Activated CD4-positive, alpha-beta T cell treated with anti-CD3 and anti-CD28 coated beads, Interleukin-2, amount 10 ng/mL, durations not matched to agents 7 days and 5 days (primary cell): ENCODE results near the gene SLC25A51. TPM values are rescaled to one million over a fixed set of nuclear protein-coding genes. Genes with fewer than 3 reads are reported as not detected.

ENCODE experiments used
- CTCF ChIA-PET: fragments of 350-600 bp; sonication (Branson Sonifier 250); formaldehyde crosslinking; loops from one replicate; lab custom pipeline; 2021; ENCODE audit warnings: antibody characterized with exemption; lab: Charles Lee
- POLR2A ChIA-PET: fragments of 350-600 bp; sonication (Branson Sonifier 250); formaldehyde crosslinking; loops from one replicate; lab custom pipeline; 2021; ENCODE audit warnings: antibody characterized with exemption; lab: Charles Lee
- DNase-seq: peaks from one replicate; pipeline ENCODE4 v3.0.0-alpha.2; 2020
- H3K27ac Mint-ChIP-seq: one replicate; pipeline ENCODE4 v1.8.0; 2021; ENCODE audit warnings: mild to moderate bottlenecking, moderate library complexity, mixed read lengths
- H3K27me3 Mint-ChIP-seq: one replicate; pipeline ENCODE4 v1.8.0; 2021; ENCODE audit warnings: mixed read lengths
- H3K36me3 Mint-ChIP-seq: one replicate; pipeline ENCODE4 v1.8.0; 2021; ENCODE audit warnings: low read depth, mixed read lengths
- H3K4me1 Mint-ChIP-seq: one replicate; pipeline ENCODE4 v1.8.0; 2021; ENCODE audit warnings: mixed read lengths
- H3K4me3 Mint-ChIP-seq: one replicate; pipeline ENCODE4 v1.8.0; 2021; ENCODE audit warnings: mild to moderate bottlenecking, moderate library complexity, mixed read lengths
- H3K9me3 Mint-ChIP-seq: one replicate; pipeline ENCODE4 v1.8.0; 2021; ENCODE audit warnings: mixed read lengths
- total RNA-seq, 2 experiments: library from RNA; stranded (reverse); gene quantifications; one replicate each; pipeline ENCODE4 v1.2.3, GENCODE V29; 2021

The SLC25A51 gene
- total RNA-seq, 2 experiments from 2014 or later: 30.5 to 36.8 TPM

DNA sequence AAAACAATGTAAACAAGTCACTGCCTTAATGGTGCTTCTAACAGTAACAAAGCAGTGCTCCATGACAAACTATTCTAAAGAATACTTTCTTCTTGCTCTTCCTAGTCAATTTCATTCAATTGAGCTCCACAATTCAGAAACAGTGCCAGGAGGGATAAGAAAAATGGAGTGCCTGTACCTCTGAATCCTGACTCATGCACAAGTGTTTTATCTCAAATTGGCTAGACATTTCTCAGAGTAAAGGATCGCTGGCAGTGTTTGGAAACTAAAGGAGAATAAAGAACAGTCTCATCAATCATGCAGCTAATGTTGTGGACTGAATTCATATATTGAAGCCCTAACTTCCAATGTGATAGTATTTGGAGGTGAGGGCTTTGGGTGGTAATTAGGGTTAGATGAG, 27.6 kb downstream of the SLC25A51 start:
- Mint-ChIP-seq H3K27ac (no peak overlapping the region), H3K9me3 (peaks cover 5% of the 10 kb centered on the region), H3K36me3 (peaks cover 22% of the 10 kb centered on the region), H3K27me3 (no peaks in the 10 kb centered on the region), H3K4me3 (no peak overlapping the region), H3K4me1 (no peaks in the 10 kb centered on the region)
- ChIA-PET CTCF (no interaction called here), POLR2A (no interaction called here)
- DNase-seq: no peak

DNA sequence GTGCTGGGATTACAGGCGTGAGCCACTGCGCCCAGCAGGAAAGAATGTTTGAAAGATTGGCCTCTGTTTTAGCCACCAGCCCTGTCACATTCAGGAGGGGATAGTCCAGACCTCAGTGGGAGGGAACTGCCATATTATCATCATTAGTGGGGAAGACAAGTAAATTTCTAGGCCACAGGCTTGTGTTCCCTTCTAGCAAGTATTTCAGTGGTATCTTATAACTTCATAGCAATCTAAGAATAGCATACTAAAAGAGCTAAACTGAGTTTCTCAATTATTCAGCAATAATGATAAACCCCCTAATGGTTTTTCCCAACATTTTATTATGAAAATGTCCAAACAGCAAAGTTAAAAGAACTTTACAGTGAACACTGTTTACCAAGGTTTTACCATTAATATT, 30.0 kb downstream of the SLC25A51 start:
- Mint-ChIP-seq H3K4me1 (no peaks in the 10 kb centered on the region), H3K36me3 (peaks cover 12% of the 10 kb centered on the region), H3K4me3 (no peak overlapping the region), H3K27ac (no peak overlapping the region), H3K9me3 (peaks cover 5% of the 10 kb centered on the region), H3K27me3 (no peaks in the 10 kb centered on the region)
- DNase-seq: no peak
- POLR2A ChIA-PET: no interaction called here
- CTCF ChIA-PET: no interaction called here

DNA sequence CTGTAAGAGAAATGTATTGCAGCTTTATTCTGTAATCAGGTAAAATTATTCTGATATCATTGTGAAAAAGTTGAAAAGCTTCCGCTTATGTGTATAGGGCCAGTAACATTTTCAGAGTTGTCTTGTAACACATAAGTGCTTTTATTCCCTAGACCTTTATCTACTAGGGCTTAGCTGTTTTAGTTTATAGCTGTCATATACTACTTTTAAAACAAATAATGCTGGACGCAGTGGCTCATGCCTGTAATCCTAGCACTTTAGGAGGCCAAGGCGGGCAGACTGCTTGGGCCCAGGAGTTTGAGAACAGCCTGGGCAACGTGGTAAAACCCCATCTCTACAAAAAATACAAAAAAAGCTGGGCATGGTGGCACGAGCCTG, 33.1 kb downstream of the SLC25A51 start:
- CTCF ChIA-PET: no interaction called here
- no peak overlapping the region for H3K4me3 Mint-ChIP-seq

GRCh38 chr9:37870081-37870798, 33.7 kb downstream of the SLC25A51 start:
- H3K4me1 Mint-ChIP-seq: no peaks in the 10 kb centered on the region
- H3K9me3 Mint-ChIP-seq: no peaks in the 10 kb centered on the region
- H3K4me3 Mint-ChIP-seq: no peak overlapping the region
- no peaks in the 10 kb centered on the region for H3K27me3 Mint-ChIP-seq
- POLR2A ChIA-PET: no interaction called here
- peaks cover 6% of the 10 kb centered on the region for H3K36me3 Mint-ChIP-seq
- no peak for DNase-seq
- CTCF ChIA-PET: interaction anchor here (1.3 kb wide), 1 partner anchor 11 kb away, joined by 4 read pairs; no protein-coding TSS in a partner anchor
- no peak overlapping the region for H3K27ac Mint-ChIP-seq

More for the DNA sequence above, 33.1 kb downstream of the SLC25A51 start:
- no peaks in the 10 kb centered on the region for H3K9me3 Mint-ChIP-seq
- peaks cover 7% of the 10 kb centered on the region for H3K36me3 Mint-ChIP-seq
- no peak overlapping the region for H3K27ac Mint-ChIP-seq
- POLR2A ChIA-PET: no interaction called here
- DNase-seq: no peak
- no peaks in the 10 kb centered on the region for H3K27me3 Mint-ChIP-seq
- H3K4me1 Mint-ChIP-seq: no peaks in the 10 kb centered on the region

DNA sequence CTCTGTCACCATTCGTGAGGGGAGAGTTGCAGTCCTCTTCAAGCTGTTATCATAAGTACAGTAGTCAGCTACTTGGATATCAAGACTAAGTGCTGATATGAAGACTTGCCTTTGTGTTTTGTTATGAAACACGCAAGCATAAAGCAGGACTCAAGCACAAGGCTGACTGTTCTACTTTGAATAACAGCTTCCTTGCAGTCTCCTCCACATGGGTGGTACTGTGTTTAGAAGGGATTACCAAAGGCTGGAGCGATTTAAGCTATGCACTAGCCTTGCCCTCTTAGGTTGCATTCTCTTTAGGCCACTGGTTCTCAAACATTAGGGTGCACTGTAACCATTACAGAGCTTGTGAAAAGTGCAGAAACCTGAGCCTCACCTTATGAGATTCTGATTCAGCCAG, 41.4 kb downstream of the SLC25A51 start:
- ChIA-PET POLR2A (no interaction called here), CTCF (no interaction called here)
- DNase-seq: no peak
- no peak overlapping the region for H3K4me3 Mint-ChIP-seq
- H3K9me3 Mint-ChIP-seq: no peaks in the 10 kb centered on the region
- H3K4me1 Mint-ChIP-seq: no peaks in the 10 kb centered on the region
- no peaks in the 10 kb centered on the region for H3K27me3 Mint-ChIP-seq
- H3K27ac Mint-ChIP-seq: no peak overlapping the region
- peaks cover 28% of the 10 kb centered on the region for H3K36me3 Mint-ChIP-seq

- POLR2A ChIA-PET: no interaction called here
- H3K9me3 Mint-ChIP-seq: no peaks in the 10 kb centered on the region
- CTCF ChIA-PET: interaction anchor here (0.6 to 1.2 kb wide), 3 partner anchors 11 to 50 kb away, joined by 3 to 4 read pairs (median 4); no protein-coding TSS in a partner anchor
- no peak overlapping the region for H3K4me3 Mint-ChIP-seq
- no peak for DNase-seq
- peaks cover 22% of the 10 kb centered on the region for H3K36me3 Mint-ChIP-seq
- H3K27ac Mint-ChIP-seq: no peak overlapping the region
- no peaks in the 10 kb centered on the region for H3K4me1 Mint-ChIP-seq
- no peaks in the 10 kb centered on the region for H3K27me3 Mint-ChIP-seq
Observed at GRCh38 chr9:37859043-37859442, 44.9 kb downstream of the SLC25A51 start.

- ChIA-PET CTCF (interaction anchor here (1.5 kb wide), 1 partner anchor 23 kb away, joined by 3 read pairs; no protein-coding TSS in a partner anchor), POLR2A (no interaction called here)
- Mint-ChIP-seq H3K9me3 (no peaks in the 10 kb centered on the region), H3K36me3 (peaks cover 20% of the 10 kb centered on the region), H3K27ac (no peak overlapping the region), H3K27me3 (no peaks in the 10 kb centered on the region), H3K4me3 (no peak overlapping the region), H3K4me1 (no peaks in the 10 kb centered on the region)
- DNase-seq: no peak
Observed at GRCh38 chr9:37856551-37856950, 47.4 kb downstream of the SLC25A51 start.

DNA sequence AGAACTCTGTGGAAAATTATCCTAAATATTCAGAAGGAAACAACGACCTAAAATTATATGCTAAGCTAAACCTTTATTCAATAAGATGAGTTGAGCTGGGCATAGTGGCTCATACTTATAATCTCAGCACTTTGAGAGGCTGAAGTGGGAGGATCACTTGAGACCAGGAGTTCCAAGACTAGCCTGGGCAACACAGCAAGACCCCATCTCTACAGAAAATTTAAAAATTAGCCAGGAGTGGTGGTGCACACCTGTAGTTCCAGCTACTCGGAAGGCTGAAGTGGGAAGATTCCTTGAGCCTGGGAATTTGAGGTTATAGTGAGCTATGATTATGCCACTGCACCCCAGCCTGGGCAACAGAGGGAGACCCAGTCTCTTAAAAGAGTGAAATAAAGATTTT, 51.7 kb downstream of the SLC25A51 start:
- no peak overlapping the region for H3K27ac Mint-ChIP-seq
- no peaks in the 10 kb centered on the region for H3K4me1 Mint-ChIP-seq
- no peak overlapping the region for H3K4me3 Mint-ChIP-seq
- H3K27me3 Mint-ChIP-seq: no peaks in the 10 kb centered on the region
- CTCF ChIA-PET: no interaction called here
- DNase-seq: no peak
- POLR2A ChIA-PET: no interaction called here
- no peaks in the 10 kb centered on the region for H3K9me3 Mint-ChIP-seq
- peaks cover 7% of the 10 kb centered on the region for H3K36me3 Mint-ChIP-seq

GRCh38 chr9:37840560-37841194, 63.2 kb downstream of the SLC25A51 start:
- no peaks in the 10 kb centered on the region for H3K9me3 Mint-ChIP-seq
- POLR2A ChIA-PET: no interaction called here
- no peaks in the 10 kb centered on the region for H3K27me3 Mint-ChIP-seq
- no peak overlapping the region for H3K27ac Mint-ChIP-seq
- DNase-seq: no peak
- H3K4me1 Mint-ChIP-seq: peaks cover 7% of the 10 kb centered on the region
- CTCF ChIA-PET: no interaction called here
- H3K4me3 Mint-ChIP-seq: no peak overlapping the region
- peaks cover 12% of the 10 kb centered on the region for H3K36me3 Mint-ChIP-seq

GRCh38 chr9:37839496-37840461, 64.1 kb downstream of the SLC25A51 start:
- peaks cover 7% of the 10 kb centered on the region for H3K4me1 Mint-ChIP-seq
- H3K4me3 Mint-ChIP-seq: no peak overlapping the region
- H3K27me3 Mint-ChIP-seq: no peaks in the 10 kb centered on the region
- no peak for DNase-seq
- H3K36me3 Mint-ChIP-seq: peaks cover 10% of the 10 kb centered on the region
- H3K27ac Mint-ChIP-seq: no peak overlapping the region
- CTCF ChIA-PET: no interaction called here
- POLR2A ChIA-PET: no interaction called here
- H3K9me3 Mint-ChIP-seq: no peaks in the 10 kb centered on the region
